Natural killer cell (primary cell): ENCODE results near the gene CISTR. TPM values are rescaled to one million over a fixed set of nuclear protein-coding genes. Genes with fewer than 3 reads are reported as not detected.

Experiments
- ATAC-seq, 3 donors: fragments of 150-1000 bp in 2 of 3; fragments of 200-7000 bp in 1 of 3; cut with Tn5 transposase; 1 replicate in 1 of 3; 2 replicates in 2 of 3; pipeline ENCODE4 v1.10.0; 2021; ENCODE audit warnings: mild to moderate bottlenecking in 2 of 3, moderate library complexity in 2 of 3
- DNase-seq, 2 donors: peaks; one replicate each; pipeline versions ENCODE4 v3.0.0 to v3.0.0-alpha.2; 2013 to 2021; ENCODE audit warnings: mixed read lengths in 1 of 2
- H3K27ac ChIP-seq: one replicate; pipeline ENCODE4 v1.5.1; 2013; ENCODE audit warnings: mild to moderate bottlenecking, low read length
- H3K27me3 ChIP-seq: one replicate; pipeline ENCODE4 v1.6.1; 2013; ENCODE audit warnings: low read length; ENCODE audit not compliant: control insufficient read depth, insufficient read depth
- H3K36me3 ChIP-seq: one replicate; pipeline ENCODE4 v1.6.1; 2013; ENCODE audit warnings: low read length; ENCODE audit not compliant: control insufficient read depth, insufficient read depth
- H3K4me1 ChIP-seq: one replicate; pipeline ENCODE4 v1.6.1; 2013; ENCODE audit warnings: low read length; ENCODE audit not compliant: control insufficient read depth, insufficient read depth
- H3K4me3 ChIP-seq: one replicate; pipeline ENCODE4 v1.5.1; 2013; ENCODE audit warnings: low read length
- H3K9me3 ChIP-seq: one replicate; pipeline ENCODE4 v1.6.1; 2013; ENCODE audit warnings: low read length; ENCODE audit not compliant: control insufficient read depth, insufficient read depth
- H3K27ac Mint-ChIP-seq, 2 donors: one replicate each; pipeline ENCODE4 v1.8.0; 2022; ENCODE audit warnings: mild to moderate bottlenecking in 2 of 2, mixed read lengths in 2 of 2, moderate library complexity in 1 of 2
- H3K27me3 Mint-ChIP-seq, 2 donors: one replicate each; pipeline ENCODE4 v1.8.0; 2022; ENCODE audit warnings: low read depth in 2 of 2, mixed read lengths in 2 of 2
- H3K36me3 Mint-ChIP-seq: one replicate; pipeline ENCODE4 v1.8.0; 2022; ENCODE audit warnings: mixed read lengths
- H3K4me1 Mint-ChIP-seq, 2 donors: one replicate each; pipeline ENCODE4 v1.8.0; 2022; ENCODE audit warnings: mixed read lengths in 2 of 2
- H3K4me3 Mint-ChIP-seq: one replicate; pipeline ENCODE4 v1.8.0; 2022; ENCODE audit warnings: mild to moderate bottlenecking, moderate library complexity, mixed read lengths
- H3K9me3 Mint-ChIP-seq, 2 donors: one replicate each; pipeline ENCODE4 v1.8.0; 2022; ENCODE audit warnings: mixed read lengths in 2 of 2
- WGBS: methylation state at CpG from one replicate; pipeline ENCODE4 v1.1.7; 2013; ENCODE audit warnings: missing lambda C conversion rate; ENCODE audit not compliant: insufficient coverage; 5-methylcytosine and 5-hydroxymethylcytosine counted together
- intact Hi-C: fragments of 100-400 bp; cut with micrococcal nuclease; formaldehyde crosslinking; loops from one replicate; pipeline ENCODE4 v1.14.2; 2022
- total RNA-seq, 4 donors: library from RNA; stranded (reverse); fragments of 120-200 nt in 1 of 4; gene quantifications; one replicate each; pipeline versions ENCODE4 v1.2.3 to v1.2.4, GENCODE V29; 2013 to 2022
- TF ChIP-seq, protein P1 (sequence below): fragments of 200-600 bp; IDR thresholded peaks from one replicate; pipeline ENCODE4 v1.8.0; 2022; ENCODE audit warnings: antibody characterized with exemption

The CISTR gene
- total RNA-seq, 3 donors from 2014 or later (not counting 1 experiment from before 2014, with no cell fraction given) = not detected

GRCh38 chr12:53698948-53699677 is 52.7 kb downstream of the CISTR start:
- Mint-ChIP-seq H3K27ac (no peak overlapping the region), H3K27me3 (peaks cover 73 to 99% of the 10 kb centered on the region in 2 donors), H3K4me1 (peaks cover 28 to 37% of the 10 kb centered on the region in 2 donors), H3K9me3 (no peaks in the 10 kb centered on the region), H3K4me3 (no peak overlapping the region), H3K36me3 (no peaks in the 10 kb centered on the region)
- H3K9me3 ChIP-seq = no peaks in the 10 kb centered on the region
- H3K4me3 ChIP-seq = no peak overlapping the region
- H3K36me3 ChIP-seq = no peaks in the 10 kb centered on the region
- no peak for DNase-seq
- WGBS = 64% methylated on average over 1 of the region's 3 CpGs
- H3K27me3 ChIP-seq = peaks cover 61% of the 10 kb centered on the region
- peaks cover 21% of the 10 kb centered on the region for H3K4me1 ChIP-seq
- ATAC-seq = no peak
- no peak overlapping the region for H3K27ac ChIP-seq
- TF ChIP-seq, protein P1, sequence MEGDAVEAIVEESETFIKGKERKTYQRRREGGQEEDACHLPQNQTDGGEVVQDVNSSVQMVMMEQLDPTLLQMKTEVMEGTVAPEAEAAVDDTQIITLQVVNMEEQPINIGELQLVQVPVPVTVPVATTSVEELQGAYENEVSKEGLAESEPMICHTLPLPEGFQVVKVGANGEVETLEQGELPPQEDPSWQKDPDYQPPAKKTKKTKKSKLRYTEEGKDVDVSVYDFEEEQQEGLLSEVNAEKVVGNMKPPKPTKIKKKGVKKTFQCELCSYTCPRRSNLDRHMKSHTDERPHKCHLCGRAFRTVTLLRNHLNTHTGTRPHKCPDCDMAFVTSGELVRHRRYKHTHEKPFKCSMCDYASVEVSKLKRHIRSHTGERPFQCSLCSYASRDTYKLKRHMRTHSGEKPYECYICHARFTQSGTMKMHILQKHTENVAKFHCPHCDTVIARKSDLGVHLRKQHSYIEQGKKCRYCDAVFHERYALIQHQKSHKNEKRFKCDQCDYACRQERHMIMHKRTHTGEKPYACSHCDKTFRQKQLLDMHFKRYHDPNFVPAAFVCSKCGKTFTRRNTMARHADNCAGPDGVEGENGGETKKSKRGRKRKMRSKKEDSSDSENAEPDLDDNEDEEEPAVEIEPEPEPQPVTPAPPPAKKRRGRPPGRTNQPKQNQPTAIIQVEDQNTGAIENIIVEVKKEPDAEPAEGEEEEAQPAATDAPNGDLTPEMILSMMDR = no peak
- intact Hi-C loops = no loop called here

GRCh38 chr12:53696655-53697331 is 55.0 kb downstream of the CISTR start:
- TF ChIP-seq, protein P1 = no peak
- DNase-seq (no peak), ATAC-seq (no peak)
- peaks cover 71 to 90% of the 10 kb centered on the region in 2 donors for H3K27me3 Mint-ChIP-seq
- Histone ChIP-seq H3K36me3 (no peaks in the 10 kb centered on the region), H3K4me1 (peaks cover 21% of the 10 kb centered on the region), H3K4me3 (no peak overlapping the region), H3K9me3 (no peaks in the 10 kb centered on the region), H3K27ac (no peak overlapping the region), H3K27me3 (peaks cover 72% of the 10 kb centered on the region)
- no peaks in the 10 kb centered on the region for H3K36me3 Mint-ChIP-seq
- no peak overlapping the region for H3K27ac Mint-ChIP-seq
- no peaks in the 10 kb centered on the region for H3K9me3 Mint-ChIP-seq
- H3K4me1 Mint-ChIP-seq = peaks cover 26 to 37% of the 10 kb centered on the region in 2 donors
- WGBS = 9% methylated on average over 17 of the region's 24 CpGs
- intact Hi-C loops = no loop called here
- H3K4me3 Mint-ChIP-seq = peak overlapping the region; percentile 51

Other genes with a start within 250 kb of the CISTR start
- gene NPFF, start 244.5 kb downstream of the CISTR start, total RNA-seq = not detected
- 10 to 100 TPM; 32.3 to 42.3 (median 34.9) TPM for gene ATF7, start 125.6 kb downstream of the CISTR start, total RNA-seq
- 100 to 1,000 TPM; 180 to 195 (median 184) TPM for gene ATP5MC2, start 75.9 kb downstream of the CISTR start, total RNA-seq
- 100 to 1,000 TPM; 215 to 256 (median 226) TPM for gene CALCOCO1, start 24.5 kb downstream of the CISTR start, total RNA-seq
- gene HOXC13, start 186.9 kb upstream of the CISTR start, total RNA-seq = not detected
- gene HOXC12, start 202.9 kb upstream of the CISTR start, total RNA-seq = not detected
- gene HOXC11, start 221.1 kb upstream of the CISTR start, total RNA-seq = not detected
- gene HOTAIR, start 223.0 kb upstream of the CISTR start, total RNA-seq = not detected
- not detected for gene HOXC10, start 233.2 kb upstream of the CISTR start, total RNA-seq
- not detected for gene HOXC9, start 248.2 kb upstream of the CISTR start, total RNA-seq